AG10803 (cell line): ENCODE data around the gene SMIM5.

ENCODE experiments used
- DNase-seq: peaks from one replicate; pipeline ENCODE4 v3.0.0; 2010; ENCODE audit warnings: low read depth
- H3K4me3 ChIP-seq: 2 replicates; pipeline ENCODE4 v1.5.1; 2011; ENCODE audit warnings: mild to moderate bottlenecking, low read length, control low read depth
- CTCF ChIP-seq: conservative IDR thresholded peaks from 2 replicates; pipeline ENCODE4 v1.5.1; 2011; ENCODE audit warnings: mild to moderate bottlenecking, low read length, control low read depth, inconsistent platforms

SMIM5 gene

GRCh38 chr17:75645501-75645888 is 12.3 kb downstream of the SMIM5 start:
- no peak overlapping the region for H3K4me3 ChIP-seq
- TF ChIP-seq CTCF, result no peak
- DNase-seq, result no peak

- TF ChIP-seq CTCF, result no peak
- H3K4me3 ChIP-seq, result no peak overlapping the region
- no peak for DNase-seq
Measured at GRCh38 chr17:75645889-75646637, 12.8 kb downstream of the SMIM5 start.

GRCh38 chr17:75646638-75646992 is 13.4 kb downstream of the SMIM5 start:
- no peak for DNase-seq
- no peak for TF ChIP-seq CTCF
- H3K4me3 ChIP-seq, result no peak overlapping the region

- H3K4me3 ChIP-seq, result no peak overlapping the region
- TF ChIP-seq CTCF, result no peak
- DNase-seq, result no peak
Measured at GRCh38 chr17:75647061-75647460, 13.8 kb downstream of the SMIM5 start.

GRCh38 chr17:75647921-75648320 is 14.7 kb downstream of the SMIM5 start:
- no peak for TF ChIP-seq CTCF
- H3K4me3 ChIP-seq, result no peak overlapping the region
- DNase-seq, result no peak

GRCh38 chr17:75649687-75650086 is 16.5 kb downstream of the SMIM5 start:
- no peak overlapping the region for H3K4me3 ChIP-seq
- no peak for DNase-seq
- TF ChIP-seq CTCF, result no peak

GRCh38 chr17:75650874-75651273 is 17.6 kb downstream of the SMIM5 start:
- TF ChIP-seq CTCF, result no peak
- no peak overlapping the region for H3K4me3 ChIP-seq
- DNase-seq, result no peak
